Neural cell (in vitro differentiated cells): Measurements from ENCODE around the gene LYPD6B. TPM values are rescaled to one million over a fixed set of nuclear protein-coding genes. Genes with fewer than 3 reads are reported as not detected.

Experiments
- H2AFZ ChIP-seq: fragments of 200-600, 300-800 bp; sonication (generic), shearing (Covaris generic); 2 replicates; pipeline ENCODE4 v1.6.0; 2014; ENCODE audit warnings: low read depth, mild to moderate bottlenecking, antibody characterized with exemption, low read length, moderate library complexity
- H3F3A ChIP-seq: fragments of 200-600 bp; shearing (Covaris generic); 2 replicates; pipeline ENCODE4 v1.6.1; 2016; ENCODE audit warnings: mild to moderate bottlenecking, moderate library complexity, mixed read lengths, antibody characterized with exemption, low read length; ENCODE audit not compliant: insufficient read depth, poor library complexity, severe bottlenecking
- H3K27ac ChIP-seq: fragments of 200-600, 300-800 bp; sonication (generic), shearing (Covaris generic); 2 replicates; pipeline ENCODE4 v1.5.1; 2014; ENCODE audit warnings: mild to moderate bottlenecking, low read length, moderate library complexity
- H3K27me3 ChIP-seq: fragments of 300-800, 200-600 bp; sonication (generic), shearing (Covaris generic); 2 replicates; pipeline ENCODE4 v1.6.0; 2014; ENCODE audit warnings: mild to moderate bottlenecking, low read depth, low read length, moderate library complexity; ENCODE audit not compliant: insufficient read depth
- H3K36me3 ChIP-seq: fragments of 300-800, 200-600 bp; sonication (generic), shearing (Covaris generic); 2 replicates; pipeline ENCODE4 v1.5.1; 2014; ENCODE audit warnings: mild to moderate bottlenecking, antibody characterized with exemption, low read length, moderate library complexity; ENCODE audit not compliant: insufficient read depth
- H3K4me2 ChIP-seq: fragments of 300-800, 200-600 bp; sonication (generic), shearing (Covaris generic); 2 replicates; pipeline ENCODE4 v1.6.0; 2014; ENCODE audit warnings: mild to moderate bottlenecking, low read length
- H3K4me3 ChIP-seq: fragments of 300-800, 200-600 bp; sonication (generic), shearing (Covaris generic); 2 replicates; pipeline ENCODE4 v1.5.1; 2014; ENCODE audit warnings: mild to moderate bottlenecking, low read length, moderate library complexity
- H3K79me2 ChIP-seq: fragments of 200-600 bp; shearing (Covaris generic); replicated peaks from 2 replicates; pipeline ENCODE4 v1.6.0; 2014; ENCODE audit warnings: mild to moderate bottlenecking, low read length, moderate library complexity; ENCODE audit not compliant: insufficient read depth
- H3K9ac ChIP-seq: fragments of 300-800, 200-600 bp; sonication (generic), shearing (Covaris generic); 2 replicates; pipeline ENCODE4 v1.6.1; 2016; ENCODE audit warnings: mild to moderate bottlenecking, low read length, mixed read lengths
- H3K9me2 ChIP-seq: fragments of 200-600 bp; shearing (Covaris generic); 2 replicates; pipeline ENCODE4 v1.6.1; 2016; ENCODE audit warnings: mild to moderate bottlenecking, low read length, mixed read lengths; ENCODE audit not compliant: insufficient read depth
- H3K9me3 ChIP-seq: fragments of 200-600, 300-800 bp; sonication (generic), shearing (Covaris generic); 2 replicates; pipeline ENCODE4 v1.6.1; 2016; ENCODE audit warnings: mild to moderate bottlenecking, mixed run types, low read length, moderate library complexity, mixed read lengths
- H4K20me1 ChIP-seq: fragments of 200-600 bp; shearing (Covaris generic); 2 replicates; pipeline ENCODE4 v1.6.1; 2016; ENCODE audit warnings: mild to moderate bottlenecking, mixed run types; ENCODE audit not compliant: insufficient read depth
- EP300 ChIP-seq: fragments of 450-650 bp; conservative IDR thresholded peaks from 2 replicates; pipeline ENCODE4 v1.6.1; 2014; ENCODE audit warnings: antibody characterized with exemption, mild to moderate bottlenecking, moderate library complexity; ENCODE audit not compliant: poor library complexity, severe bottlenecking
- EZH2 ChIP-seq: fragments of 200-600, 300-800 bp; shearing (Covaris generic), sonication (generic); IDR thresholded peaks from 2 replicates; pipeline ENCODE4 v1.6.1; 2014; ENCODE audit warnings: antibody characterized with exemption, low read length, borderline replicate concordance, mild to moderate bottlenecking; ENCODE audit not compliant: insufficient read depth, poor library complexity, severe bottlenecking
- MXI1 ChIP-seq: fragments of 450-650 bp; conservative IDR thresholded peaks from 2 replicates; pipeline ENCODE4 v1.6.1; 2014; ENCODE audit warnings: antibody characterized with exemption, mild to moderate bottlenecking; ENCODE audit not compliant: poor library complexity, severe bottlenecking
- POLR2AphosphoS5 ChIP-seq: IDR thresholded peaks from 2 replicates; pipeline ENCODE4 v1.6.1; 2012
- RAD21 ChIP-seq: fragments of 450-650 bp; conservative IDR thresholded peaks from 2 replicates; pipeline ENCODE4 v1.6.1; 2014; ENCODE audit warnings: antibody characterized with exemption, mild to moderate bottlenecking, moderate library complexity
- SMC3 ChIP-seq: fragments of 450-650 bp; conservative IDR thresholded peaks from 2 replicates; pipeline ENCODE4 v1.6.1; 2014; ENCODE audit warnings: antibody characterized with exemption, mild to moderate bottlenecking, moderate library complexity; ENCODE audit not compliant: poor library complexity
- TAF1 ChIP-seq: IDR thresholded peaks from 2 replicates; pipeline ENCODE4 v1.6.1; 2012; ENCODE audit warnings: low read depth
- polyA plus RNA-seq: library from polyadenylated mRNA; depleted of rRNA; stranded (reverse); fragments of >200 nt; gene quantifications from 2 replicates; pipeline ENCODE4 v1.2.3, GENCODE V29; 2014
- TF ChIP-seq, protein P1 (sequence below): IDR thresholded peaks from 2 replicates; pipeline ENCODE4 v1.6.1; 2012; ENCODE audit warnings: borderline replicate concordance
- TF ChIP-seq, protein P2 (sequence below): fragments of 450-650 bp; IDR thresholded peaks from 2 replicates; pipeline ENCODE4 v1.5.1; 2014; ENCODE audit warnings: antibody characterized with exemption, mild to moderate bottlenecking, moderate library complexity; ENCODE audit not compliant: poor library complexity, severe bottlenecking

Gene LYPD6B
- polyA plus RNA-seq, 1 donor from 2014 or later, result 0.68 TPM

DNA sequence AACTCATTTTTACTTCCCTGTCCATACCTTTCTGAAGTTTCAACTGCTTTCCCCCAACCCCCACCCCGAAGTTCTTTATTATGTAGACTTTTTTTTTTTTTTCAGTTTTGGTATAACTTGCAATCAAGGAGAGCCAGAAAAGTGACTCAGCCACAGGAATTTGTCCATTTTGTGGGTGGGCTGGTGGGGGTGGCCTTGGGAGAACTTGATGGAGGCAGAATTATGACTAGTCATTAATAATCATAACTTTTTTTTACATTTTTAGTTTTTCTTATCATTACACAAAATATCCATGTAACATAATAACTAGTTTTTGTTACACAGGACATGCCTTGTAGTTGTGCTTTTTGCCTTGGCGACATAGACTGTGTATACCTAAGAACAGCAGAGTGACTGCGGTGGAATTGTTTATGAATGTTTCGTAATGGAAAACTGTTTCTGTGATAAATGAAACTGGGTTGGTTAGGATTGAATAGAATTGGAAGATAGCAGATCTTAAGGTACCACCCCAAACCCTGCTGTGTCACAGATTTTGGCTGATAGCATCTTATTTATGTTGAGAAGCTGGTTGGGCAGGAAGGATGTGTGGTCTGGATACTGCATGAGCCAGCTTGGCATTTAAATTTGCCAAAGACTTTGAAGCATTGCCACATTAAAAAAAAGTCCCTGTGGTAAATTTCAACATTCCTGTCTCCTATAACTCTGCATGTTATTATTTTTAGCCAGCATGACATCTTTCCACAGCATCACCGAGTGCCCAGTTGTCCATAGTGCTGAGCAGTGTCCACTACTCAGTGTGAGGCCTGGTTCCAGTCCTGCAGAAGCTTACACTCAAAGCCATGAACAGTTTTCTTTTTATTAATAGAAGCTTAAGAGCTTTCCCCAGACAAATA is 30.7 kb downstream of the LYPD6B start:
- Histone ChIP-seq H3K9ac (no peak overlapping the region), H3K4me3 (no peak overlapping the region), H3K9me2 (no peaks in the 10 kb centered on the region), H3K27me3 (no peaks in the 10 kb centered on the region), H3K79me2 (no peaks in the 10 kb centered on the region), H4K20me1 (no peaks in the 10 kb centered on the region), H3K4me2 (no peak overlapping the region), H3K27ac (no peak overlapping the region), H2AFZ (no peak overlapping the region), H3K9me3 (no peaks in the 10 kb centered on the region), H3K36me3 (no peaks in the 10 kb centered on the region), H3F3A (no peaks in the 10 kb centered on the region)
- TF ChIP-seq EP300 (no peak), MXI1 (no peak), SMC3 (no peak), TAF1 (no peak), RAD21 (no peak), POLR2AphosphoS5 (no peak), EZH2 (no peak)
- TF ChIP-seq, protein P1, sequence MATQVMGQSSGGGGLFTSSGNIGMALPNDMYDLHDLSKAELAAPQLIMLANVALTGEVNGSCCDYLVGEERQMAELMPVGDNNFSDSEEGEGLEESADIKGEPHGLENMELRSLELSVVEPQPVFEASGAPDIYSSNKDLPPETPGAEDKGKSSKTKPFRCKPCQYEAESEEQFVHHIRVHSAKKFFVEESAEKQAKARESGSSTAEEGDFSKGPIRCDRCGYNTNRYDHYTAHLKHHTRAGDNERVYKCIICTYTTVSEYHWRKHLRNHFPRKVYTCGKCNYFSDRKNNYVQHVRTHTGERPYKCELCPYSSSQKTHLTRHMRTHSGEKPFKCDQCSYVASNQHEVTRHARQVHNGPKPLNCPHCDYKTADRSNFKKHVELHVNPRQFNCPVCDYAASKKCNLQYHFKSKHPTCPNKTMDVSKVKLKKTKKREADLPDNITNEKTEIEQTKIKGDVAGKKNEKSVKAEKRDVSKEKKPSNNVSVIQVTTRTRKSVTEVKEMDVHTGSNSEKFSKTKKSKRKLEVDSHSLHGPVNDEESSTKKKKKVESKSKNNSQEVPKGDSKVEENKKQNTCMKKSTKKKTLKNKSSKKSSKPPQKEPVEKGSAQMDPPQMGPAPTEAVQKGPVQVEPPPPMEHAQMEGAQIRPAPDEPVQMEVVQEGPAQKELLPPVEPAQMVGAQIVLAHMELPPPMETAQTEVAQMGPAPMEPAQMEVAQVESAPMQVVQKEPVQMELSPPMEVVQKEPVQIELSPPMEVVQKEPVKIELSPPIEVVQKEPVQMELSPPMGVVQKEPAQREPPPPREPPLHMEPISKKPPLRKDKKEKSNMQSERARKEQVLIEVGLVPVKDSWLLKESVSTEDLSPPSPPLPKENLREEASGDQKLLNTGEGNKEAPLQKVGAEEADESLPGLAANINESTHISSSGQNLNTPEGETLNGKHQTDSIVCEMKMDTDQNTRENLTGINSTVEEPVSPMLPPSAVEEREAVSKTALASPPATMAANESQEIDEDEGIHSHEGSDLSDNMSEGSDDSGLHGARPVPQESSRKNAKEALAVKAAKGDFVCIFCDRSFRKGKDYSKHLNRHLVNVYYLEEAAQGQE, result no peak
- TF ChIP-seq, protein P2, sequence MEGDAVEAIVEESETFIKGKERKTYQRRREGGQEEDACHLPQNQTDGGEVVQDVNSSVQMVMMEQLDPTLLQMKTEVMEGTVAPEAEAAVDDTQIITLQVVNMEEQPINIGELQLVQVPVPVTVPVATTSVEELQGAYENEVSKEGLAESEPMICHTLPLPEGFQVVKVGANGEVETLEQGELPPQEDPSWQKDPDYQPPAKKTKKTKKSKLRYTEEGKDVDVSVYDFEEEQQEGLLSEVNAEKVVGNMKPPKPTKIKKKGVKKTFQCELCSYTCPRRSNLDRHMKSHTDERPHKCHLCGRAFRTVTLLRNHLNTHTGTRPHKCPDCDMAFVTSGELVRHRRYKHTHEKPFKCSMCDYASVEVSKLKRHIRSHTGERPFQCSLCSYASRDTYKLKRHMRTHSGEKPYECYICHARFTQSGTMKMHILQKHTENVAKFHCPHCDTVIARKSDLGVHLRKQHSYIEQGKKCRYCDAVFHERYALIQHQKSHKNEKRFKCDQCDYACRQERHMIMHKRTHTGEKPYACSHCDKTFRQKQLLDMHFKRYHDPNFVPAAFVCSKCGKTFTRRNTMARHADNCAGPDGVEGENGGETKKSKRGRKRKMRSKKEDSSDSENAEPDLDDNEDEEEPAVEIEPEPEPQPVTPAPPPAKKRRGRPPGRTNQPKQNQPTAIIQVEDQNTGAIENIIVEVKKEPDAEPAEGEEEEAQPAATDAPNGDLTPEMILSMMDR, result no peak

DNA sequence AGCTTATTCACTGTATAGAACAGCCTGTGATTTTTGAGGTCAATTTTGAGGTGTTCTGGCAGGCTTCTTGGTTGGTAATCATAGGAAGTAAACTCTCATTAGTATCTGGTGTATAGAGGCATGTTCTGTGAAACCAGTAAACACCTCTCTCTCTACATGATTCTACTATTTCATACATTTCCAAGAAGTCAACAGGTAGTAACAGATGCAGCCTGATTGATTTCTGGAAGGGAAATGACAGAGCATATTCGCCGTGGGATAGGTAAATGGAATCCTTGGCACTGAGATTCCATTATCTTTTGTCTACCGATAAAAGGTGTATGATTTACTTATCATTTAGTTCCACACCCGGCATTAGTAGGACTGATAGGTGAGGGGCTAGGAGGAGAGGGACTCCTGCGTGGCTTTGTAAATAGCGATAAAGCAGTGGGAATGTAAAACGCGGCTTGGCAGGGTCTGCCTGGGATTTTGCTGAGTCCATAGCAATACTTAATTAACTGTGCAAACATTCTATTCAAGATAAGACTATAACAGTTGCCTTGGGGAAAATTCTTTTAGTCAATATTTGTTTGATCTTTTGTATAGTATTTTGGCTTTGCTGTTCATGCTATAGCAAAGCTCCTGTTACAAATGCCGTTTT is 32.3 kb downstream of the LYPD6B start:
- Histone ChIP-seq H3K9me2 (no peaks in the 10 kb centered on the region), H3K4me2 (no peak overlapping the region), H3K36me3 (no peaks in the 10 kb centered on the region), H3K79me2 (no peaks in the 10 kb centered on the region), H3K9ac (no peak overlapping the region), H3F3A (no peaks in the 10 kb centered on the region), H3K27ac (no peak overlapping the region), H4K20me1 (no peaks in the 10 kb centered on the region), H3K4me3 (no peak overlapping the region), H2AFZ (no peak overlapping the region), H3K9me3 (no peaks in the 10 kb centered on the region), H3K27me3 (no peaks in the 10 kb centered on the region)
- TF ChIP-seq EP300 (no peak), MXI1 (no peak), SMC3 (no peak), RAD21 (no peak), EZH2 (no peak), TAF1 (no peak)
- TF ChIP-seq, protein P1, result no peak
- TF ChIP-seq, protein P2, result no peak
